Measurements from ENCODE around the gene TEDDM1.
"Not testable (repeated sequence)": the region's sequence is repeated elsewhere in the genome, so short reads cannot be mapped to it uniquely, and the experiment has no call there.

TEDDM1 gene, protein sequence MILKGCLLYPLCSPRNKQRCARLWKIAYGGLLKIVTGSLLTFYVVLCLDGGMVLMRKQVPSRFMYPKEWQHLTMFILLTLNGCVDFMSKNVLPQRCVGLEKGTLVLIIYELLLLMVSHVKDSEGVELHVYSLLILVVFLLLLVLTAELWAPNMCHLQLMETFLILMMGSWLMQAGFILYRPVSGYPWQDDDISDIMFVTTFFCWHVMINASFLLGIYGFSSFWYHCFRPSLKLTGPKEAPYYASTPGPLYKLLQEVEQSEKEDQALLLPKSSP

DNA sequence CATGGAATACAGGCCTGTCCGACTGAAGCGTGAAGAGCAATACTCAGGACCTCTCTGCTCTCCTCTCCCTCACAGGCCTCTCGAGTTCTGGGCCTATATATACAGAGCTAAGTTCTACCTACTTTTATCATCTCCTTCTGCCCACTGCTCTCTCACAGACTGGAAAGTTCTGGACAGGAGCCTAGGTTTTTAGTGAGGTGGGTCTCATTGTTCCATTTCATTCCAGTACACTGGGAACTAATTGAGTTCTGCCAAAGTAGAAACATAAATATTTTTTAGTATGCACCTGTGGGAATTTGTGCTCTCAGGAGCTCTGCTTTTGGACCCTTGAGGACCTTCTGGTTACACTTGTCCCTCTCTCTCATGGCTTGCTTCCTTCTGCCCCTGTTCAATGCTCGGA lies at the start of gene TEDDM1:
Gene TEDDM1, minus strand, starts transcription at position 101 of the 400 bp plus-strand sequence. CDS start 182 bp downstream, outside the sequence.
- no peak for DNase-seq (ENCODE audit: low spot score)

DNA sequence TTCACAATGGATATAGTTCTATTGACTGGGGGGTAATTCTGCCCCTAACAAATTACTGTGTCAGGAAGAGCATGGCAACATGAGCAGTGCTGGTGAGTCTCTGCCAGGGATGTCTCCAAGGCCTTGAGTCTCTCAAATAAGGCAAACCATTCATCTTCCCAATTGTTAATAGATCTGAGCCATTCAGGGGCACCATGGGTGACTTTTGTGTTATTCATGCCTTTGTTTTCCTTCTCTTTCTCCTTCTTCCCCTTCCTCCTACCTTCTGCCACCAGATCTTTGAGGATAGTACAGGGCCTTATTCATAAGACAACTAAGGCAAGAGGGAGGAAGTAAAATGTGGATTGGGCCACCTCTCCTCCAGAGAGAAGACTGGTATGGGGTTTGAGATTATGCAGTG lies 49.6 kb upstream of the TEDDM1 start, which contains the start of gene RGSL1:
Gene RGSL1, plus strand, starts transcription at position 60 of the 400 bp plus-strand sequence. Its CDS starts 20 bp downstream, at position 80.
- no peak for DNase-seq (ENCODE audit: low spot score)

DNA sequence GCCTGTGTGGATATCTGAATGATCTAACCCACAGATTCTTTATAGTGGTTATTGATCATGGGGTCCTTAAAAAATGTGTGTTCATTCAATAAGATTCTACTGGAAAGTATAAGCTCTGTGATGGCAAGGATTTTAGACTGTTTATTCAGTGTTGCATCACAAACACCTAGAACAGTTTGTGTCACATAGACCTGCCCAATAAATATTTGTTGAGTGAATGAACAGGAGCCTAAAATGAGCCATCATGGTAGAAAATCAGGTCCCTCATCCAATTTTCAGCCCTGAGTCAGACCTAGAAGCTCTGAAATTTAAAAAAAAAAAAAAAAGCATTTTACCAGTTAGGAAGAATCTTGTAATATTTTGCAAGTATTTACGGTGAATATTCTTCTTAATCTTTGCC lies 47.2 kb upstream of the TEDDM1 start:
- DNase-seq (ENCODE audit: low spot score), result no peak

DNA sequence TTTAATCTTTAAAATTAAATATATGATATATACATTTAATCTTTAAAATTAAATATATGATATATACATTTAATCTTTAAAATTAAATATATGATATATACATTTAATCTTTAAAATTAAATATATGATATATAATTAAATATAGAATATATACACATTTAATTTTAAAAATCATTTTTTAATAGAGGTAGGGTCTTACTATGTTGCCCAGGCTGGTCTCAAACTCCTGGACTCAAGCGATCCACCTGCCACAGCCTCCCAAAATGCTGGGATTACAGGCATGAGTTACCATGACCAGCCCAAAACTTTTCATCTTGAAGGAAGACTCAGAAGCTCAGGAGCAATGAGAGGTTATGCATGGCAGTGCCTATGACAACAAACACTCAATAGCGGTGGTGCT lies 46.7 kb upstream of the TEDDM1 start:
- DNase-seq (ENCODE audit: low spot score), result not testable (repeated sequence)

DNA sequence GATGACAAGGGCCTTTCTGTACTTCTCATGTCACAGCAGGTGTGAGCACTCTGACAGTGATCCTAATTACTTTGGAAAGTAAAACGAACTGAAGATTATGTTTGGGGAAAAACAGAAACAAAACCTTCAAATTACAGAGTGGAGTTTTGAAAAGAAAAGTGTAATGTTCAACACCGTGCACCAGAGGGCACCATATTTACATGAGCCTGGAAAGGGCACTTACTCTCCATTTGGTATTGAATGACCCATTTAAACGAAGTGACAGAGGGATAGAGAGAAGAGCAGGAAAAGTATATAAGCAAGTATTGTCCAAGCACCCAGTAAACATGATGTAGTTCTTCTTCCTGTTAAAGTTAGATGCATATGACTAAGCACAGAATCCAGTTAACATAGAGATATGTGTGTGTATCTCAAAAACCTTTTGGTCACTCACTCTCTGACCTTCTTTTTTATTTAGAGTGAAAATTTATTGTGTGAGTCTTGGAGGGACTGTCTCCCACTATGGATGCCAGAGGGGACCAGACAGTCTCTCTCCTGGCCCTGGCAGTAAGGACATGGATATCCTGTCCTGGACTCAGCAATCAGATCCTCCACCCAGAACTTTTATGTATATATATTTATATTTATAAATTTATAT lies 45.7 kb upstream of the TEDDM1 start:
- DNase-seq (ENCODE audit: low spot score), result peak; percentile 69

DNA sequence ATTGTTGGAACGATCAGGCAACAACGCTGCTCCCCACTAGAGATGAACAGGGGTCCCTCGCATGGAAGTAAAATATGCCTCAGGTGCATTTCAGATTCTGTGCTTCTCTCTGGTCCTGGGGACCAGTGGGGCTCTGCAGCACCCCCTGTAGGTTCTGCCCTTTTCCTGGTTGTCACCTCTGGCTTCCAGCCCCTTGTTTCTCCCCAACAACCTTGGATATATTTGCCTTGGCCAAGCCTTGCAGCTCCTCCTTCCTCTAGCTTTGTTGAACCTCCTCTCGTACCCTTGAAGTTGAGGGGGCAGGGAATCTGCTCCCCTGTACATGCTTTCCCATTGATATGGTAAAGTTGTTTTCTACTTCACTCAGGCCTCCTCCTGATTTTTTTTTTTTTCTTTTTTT lies 44.0 kb upstream of the TEDDM1 start:
- no peak for DNase-seq (ENCODE audit: low spot score)

DNA sequence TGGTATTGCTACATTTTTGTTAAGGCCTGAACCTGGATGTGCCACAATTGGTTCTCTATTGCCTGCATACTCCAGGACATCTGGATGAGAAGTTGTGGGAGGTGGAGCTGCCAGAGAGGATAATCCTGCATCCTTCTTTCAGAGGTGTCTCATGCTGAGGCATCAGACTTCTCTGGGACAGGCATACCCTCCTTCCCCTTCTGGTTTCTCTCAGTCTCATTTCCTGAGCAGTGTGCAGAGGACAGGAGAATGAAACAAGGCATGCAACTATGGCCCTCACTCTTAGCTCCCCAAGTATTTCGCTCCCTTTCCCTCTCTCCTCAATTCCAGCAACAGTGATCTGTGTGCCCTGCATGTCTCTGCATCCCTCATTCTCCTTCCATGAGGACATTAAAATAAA lies 41.9 kb upstream of the TEDDM1 start:
- DNase-seq (ENCODE audit: low spot score), result no peak

DNA sequence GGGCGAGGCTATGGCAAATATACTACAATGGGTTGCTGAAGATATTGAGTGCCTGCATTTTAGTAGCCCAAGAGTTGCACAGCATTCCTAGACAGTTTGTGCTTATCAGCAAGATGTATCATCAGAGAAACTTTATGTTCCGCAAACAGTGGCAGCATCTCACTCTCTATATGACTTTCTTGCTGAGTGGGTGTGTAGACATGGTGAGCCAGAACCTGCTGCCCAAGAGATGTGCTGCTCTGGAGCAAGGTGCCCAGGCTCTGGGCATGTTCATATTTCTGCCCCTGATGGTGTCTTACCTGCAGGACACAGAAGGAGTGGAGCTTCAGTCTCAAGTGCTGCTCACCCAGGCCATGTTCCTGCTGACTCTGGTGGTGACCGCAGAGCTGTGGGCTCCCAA lies 41.3 kb upstream of the TEDDM1 start:
- no peak for DNase-seq (ENCODE audit: low spot score)

DNA sequence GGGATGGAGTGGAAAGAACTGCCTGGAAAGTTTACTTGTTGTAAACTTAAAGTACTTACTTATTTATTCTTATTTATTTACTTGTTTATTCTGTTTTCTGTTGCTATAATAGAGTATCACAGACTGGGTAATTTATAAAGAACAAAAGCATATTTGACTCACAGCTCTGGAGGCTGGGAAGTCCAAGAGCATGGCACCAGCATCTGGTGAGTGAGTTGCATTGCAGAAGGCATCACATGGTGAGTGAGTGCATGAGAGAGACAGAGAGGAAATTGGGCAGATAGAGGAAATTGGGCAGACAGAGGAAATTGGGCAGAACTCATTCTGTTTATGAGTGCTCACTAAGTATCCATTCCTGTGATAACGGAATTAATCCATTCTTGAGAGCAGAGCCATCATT lies 37.9 kb upstream of the TEDDM1 start:
- no peak for DNase-seq (ENCODE audit: low spot score)

DNA sequence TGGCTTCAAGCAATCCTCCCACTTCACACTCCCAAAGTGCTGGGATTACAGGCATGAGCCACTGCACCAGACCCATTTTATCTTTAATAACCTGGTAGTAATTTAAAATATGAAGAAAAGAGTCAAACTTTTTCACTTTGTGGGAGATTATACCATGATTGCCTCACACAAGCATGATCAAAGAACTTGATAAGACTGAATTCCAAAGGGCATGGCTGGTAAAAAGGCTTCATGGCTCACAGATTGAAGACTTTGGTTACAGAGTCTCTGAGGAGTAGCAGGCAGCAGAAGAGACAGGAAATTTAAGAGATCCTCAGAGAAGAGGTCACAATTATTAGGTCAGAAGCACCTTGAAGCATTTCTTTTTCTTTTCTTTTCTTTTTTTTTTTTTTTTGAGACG lies 33.1 kb upstream of the TEDDM1 start:
- DNase-seq (ENCODE audit: low spot score), result no peak

DNA sequence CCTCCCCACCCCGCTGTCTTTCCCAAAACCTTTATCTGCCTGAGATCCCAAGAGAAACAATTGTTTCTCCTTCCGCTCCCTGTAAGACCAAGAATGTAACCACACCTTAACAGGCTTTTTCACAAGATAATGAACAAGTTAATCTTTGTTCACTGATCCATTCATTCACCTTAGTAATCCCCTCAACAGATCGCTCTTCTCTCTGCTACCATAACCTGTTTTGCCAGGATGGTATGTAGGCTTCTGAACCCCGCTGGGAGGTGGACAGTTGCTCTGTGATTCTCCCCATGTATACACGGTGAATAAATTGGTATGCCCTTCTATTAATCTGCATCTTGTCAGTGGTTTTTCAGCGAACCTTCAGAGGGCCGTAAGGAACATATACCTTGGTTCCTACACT lies 30.8 kb upstream of the TEDDM1 start:
- no peak for DNase-seq (ENCODE audit: low spot score)

DNA sequence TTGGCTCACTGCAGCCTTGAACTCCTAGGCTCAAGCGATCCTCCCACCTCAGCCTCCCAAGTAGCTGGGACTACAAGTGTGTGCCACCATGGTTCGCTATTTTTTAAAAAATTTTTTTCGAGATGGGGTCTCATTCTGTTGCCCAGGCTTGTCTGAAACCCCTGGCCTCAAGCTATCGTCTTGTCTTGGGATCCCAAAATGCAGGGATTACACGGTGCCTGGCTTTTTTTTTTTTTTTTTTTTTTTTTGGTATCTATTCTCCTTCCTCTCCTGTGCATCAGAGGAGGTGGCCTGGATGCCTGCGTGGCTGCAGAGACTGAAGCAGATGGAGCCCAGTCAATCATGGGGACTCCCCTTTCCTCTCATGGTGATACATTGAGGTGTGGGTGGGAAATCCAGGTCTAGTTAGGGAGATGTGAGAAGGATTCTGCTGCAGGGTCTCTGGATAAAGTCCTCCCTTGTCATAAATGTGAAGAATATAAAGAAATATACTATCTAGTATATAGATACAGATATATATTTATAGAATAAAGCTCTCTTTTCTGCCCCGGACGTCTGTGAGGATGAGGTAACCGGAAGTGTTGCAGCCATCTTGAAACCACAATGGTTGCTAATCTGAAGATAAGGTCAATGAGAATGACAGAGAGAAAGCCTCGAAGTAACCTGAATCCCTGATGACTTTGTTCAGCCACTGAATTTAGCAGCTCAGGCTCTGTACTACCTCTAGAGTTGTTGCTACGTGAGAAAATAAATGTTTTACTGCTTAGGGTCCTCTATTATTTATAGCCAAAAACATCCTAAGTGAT lies 30.0 kb upstream of the TEDDM1 start:
- no peak for DNase-seq (ENCODE audit: low spot score)

DNA sequence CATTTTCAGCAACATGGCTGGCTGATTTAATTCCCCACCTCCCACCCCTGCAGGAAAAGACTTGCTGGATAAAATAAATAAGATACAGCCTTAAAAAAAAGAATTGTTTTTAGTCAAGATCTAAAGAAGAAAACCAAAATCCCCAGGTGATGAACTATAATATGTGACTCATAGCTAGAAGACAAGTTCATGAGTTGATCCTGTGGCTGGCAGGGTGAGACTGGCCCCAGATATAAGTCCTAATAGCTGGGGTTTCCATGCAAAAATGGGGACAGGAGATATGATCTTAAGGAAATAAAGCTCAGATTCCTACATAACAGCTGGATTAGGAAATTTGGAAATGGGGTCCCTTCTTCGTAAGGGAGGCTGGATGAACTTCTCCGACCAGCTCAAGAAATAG lies 27.6 kb upstream of the TEDDM1 start:
- DNase-seq (ENCODE audit: low spot score), result no peak

DNA sequence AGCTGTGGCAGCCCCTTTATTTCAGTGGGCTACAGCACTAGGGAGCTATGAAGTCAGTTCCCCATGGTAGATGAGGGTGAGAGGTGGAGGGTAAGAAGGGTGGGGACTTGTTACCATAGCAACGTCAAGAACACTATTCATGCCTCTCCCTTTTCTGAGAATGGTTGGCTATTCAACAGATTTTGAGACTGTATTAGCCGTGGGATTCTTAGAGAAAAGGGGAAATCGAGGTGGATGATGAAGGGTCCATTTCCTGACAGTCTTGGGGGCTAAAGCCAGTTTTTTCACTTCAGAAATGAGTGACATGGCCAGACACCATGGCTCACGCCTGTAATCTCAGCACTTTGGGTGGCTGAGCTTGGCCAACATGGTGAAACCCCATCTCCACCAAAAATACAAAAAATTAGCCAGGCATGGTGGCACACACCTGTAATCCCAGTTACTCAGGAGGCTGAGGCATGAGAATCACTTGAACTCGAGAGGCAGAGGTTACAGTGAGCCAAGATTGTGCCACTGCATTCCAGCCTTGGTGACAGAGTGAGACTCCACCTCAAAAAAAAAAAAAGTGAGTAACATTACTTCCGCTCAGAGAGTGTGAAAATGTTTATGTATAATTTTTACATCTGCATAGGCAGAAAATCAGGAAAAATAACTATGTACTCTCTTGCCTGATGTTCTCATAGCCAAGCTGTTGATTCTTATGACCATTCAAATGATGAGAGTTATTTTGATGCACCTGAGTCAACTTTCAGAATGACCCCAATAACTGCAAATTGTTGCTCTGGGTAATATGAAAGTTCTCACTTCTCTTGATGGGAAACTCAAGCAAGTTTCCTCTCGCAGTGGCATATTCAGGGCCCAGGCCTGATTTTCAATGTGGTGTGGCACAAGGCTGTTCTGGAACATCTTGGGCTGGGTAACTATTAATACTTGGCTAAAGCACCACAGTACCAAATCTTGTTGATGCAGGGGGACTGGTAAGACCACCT lies 26.3 kb upstream of the TEDDM1 start:
- DNase-seq (ENCODE audit: low spot score), result no peak

DNA sequence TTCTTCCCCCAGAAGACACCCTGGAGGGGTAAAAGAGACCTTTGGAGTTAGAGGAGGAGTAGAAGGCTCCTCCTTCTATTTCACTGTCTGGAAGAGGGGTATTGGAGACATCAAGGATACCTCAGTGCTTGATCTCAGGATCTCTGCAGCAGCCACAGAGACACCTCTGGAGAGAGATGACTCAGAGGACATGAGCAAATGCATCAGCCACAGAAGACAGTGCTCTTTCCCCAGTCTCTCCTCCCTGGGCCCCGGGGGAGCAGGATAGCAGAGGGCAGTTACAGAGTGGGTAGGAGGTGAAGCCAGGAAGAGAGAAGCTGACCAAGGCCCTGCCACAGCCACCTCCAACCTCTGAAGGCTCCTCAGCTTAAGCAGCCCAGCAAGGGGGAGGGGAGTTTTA lies 15.3 kb upstream of the TEDDM1 start:
- no peak for DNase-seq (ENCODE audit: low spot score)

DNA sequence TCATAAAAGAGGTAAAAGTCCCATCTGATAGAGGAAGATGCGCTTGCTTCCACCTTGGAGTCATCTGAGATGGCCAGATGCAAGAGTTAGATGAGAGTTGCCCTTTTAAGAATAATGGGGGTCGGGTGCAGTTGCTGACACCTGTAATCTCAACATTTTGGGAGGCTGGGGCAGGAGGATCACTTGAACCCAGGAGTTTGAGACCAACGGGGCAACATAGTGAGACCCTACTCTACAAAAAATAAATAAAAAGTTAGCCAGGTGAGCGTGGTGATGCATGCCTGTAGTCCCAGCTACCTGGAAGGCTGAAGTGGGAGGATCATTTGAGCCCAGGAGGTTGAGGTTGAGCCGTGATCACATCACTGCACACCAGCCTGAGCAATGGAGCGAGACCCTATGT lies 13.5 kb upstream of the TEDDM1 start:
- DNase-seq (ENCODE audit: low spot score), result no peak

DNA sequence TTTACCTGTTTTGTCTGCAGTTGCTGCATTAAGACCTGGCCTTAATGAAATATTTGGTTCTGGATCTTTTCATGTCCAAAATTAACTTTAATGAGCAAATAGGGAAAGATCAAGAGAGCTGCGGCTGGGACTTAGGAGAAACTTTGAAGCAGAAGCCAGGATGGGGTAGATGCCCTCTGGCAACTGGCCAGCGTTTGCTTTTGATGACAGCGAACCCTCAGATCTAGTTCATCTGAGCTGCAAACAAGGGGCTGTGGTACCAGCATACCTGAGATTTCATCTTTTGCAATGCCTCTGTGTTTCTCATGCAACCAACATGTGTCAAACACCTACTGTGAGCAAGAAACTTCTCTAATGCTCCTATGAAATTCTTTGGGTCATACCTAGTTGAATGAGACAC lies 13.0 kb upstream of the TEDDM1 start:
- no peak for DNase-seq (ENCODE audit: low spot score)

DNA sequence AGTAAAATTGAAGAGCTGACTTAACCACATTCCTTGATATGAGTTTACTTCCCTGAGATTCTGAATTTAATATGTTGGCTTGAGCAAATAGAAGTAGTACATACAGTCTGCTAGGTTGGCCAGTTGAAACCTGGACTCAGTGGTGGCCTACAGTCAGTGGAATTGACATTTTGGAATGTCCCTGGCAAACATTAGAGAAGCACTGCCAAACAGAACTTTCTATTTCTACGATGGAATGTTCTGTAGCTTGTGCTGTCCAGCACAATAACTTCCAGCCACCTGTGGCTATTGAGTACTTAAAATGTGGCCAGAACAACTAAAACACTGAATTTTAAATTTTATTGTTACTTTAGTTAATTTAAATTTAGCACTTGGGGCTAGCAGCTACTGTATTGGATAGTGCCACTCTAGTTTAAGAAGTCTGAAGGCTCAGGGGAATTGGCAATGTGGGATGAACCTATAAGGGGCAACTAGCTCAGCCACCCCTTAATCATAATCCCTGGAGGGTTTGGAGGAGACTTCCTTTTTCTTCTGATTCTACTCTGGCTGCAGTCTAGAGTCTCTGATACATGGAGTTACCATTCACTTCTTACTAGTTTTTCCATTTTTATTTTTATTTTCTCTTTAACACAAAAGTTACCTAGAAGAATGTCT lies 10.3 kb upstream of the TEDDM1 start:
- DNase-seq (ENCODE audit: low spot score), result no peak

DNA sequence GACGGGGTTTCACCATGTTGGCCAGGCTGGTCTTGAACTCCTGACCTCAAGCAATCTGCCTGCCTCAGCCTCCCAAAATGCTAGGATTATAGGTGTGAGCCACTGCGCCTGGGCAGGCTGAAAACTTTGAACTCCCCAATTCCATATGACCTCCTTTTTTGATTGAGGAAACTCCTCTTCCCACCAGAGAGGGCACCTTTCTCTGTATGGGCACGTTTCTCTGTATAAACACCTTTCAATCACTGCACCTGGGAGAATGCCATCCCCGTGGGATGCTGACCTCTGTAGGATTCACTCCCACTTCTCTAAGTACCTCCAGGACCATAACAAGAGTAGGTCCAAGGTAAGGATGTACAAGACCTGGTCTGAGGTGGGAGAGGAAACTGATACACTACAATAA lies 9.7 kb upstream of the TEDDM1 start:
- no peak for DNase-seq (ENCODE audit: low spot score)

DNA sequence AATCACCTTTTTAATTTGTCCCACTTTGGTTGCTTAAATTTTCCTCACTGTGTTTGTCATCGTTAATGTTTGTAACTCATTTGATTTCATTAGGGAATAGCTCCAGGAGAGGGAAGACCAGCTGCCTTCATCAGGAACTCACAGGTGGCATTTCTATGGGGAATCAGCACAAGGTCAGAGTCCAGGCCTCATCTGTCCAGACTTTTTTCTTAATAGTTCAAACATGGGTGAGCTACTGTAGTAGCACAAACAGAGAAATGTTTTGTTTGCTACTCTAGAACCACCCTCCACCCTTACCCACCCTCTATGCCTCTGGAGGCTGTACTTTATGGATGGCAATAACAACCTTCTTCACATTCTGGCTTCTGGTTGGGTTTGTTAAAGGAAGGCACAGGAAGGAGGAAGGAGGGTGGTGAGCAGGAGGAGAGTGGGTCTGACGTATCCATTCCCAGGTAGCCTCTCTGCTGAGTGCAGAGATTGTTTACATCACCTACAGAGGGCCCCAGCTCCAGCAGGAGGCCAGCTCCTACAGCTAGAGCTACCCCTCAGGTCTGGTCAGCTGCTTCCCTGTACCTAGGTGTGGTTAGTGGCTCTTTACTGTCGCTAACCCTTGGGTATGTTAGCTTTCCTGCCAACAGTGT lies 8.1 kb upstream of the TEDDM1 start:
- no peak for DNase-seq (ENCODE audit: low spot score)

DNA sequence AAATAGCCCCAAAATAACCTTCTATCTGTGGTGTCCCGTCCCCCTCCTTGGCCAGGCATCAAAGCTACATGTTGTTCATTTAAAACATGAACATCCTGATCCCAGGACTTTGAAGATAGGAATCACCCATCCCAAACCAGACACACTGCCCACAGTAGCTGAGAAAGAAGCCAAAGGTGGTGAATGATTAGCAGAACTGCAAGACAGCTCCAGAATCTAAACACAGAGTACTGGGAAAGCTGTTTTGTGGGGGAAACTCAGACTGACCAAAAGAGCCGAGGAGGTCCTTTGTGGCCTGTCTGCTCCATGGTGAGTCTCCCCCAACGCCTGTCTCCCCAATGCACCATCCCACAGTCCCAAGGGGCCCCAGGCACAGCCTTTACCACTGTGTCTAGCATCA lies 7.3 kb upstream of the TEDDM1 start:
- DNase-seq (ENCODE audit: low spot score), result no peak
